WTC11 (cell line): ENCODE data around the gene GNLY. TPM values are rescaled to one million over a fixed set of nuclear protein-coding genes. Genes with fewer than 3 reads are reported as not detected.

Experiments
- ATAC-seq: fragments of 200-7000 bp; cut with Tn5 transposase; 2 replicates; pipeline ENCODE4 v1.10.0; 2021; ENCODE audit warnings: mild to moderate bottlenecking, moderate library complexity
- CTCF ChIA-PET: fragments of 300-600 bp; sonication (Branson Sonifier 250); formaldehyde crosslinking; loops from one replicate; lab custom pipeline; 2021; ENCODE audit warnings: antibody characterized with exemption; lab: Charles Lee
- POLR2A ChIA-PET: fragments of 350-600 bp; sonication (Branson Sonifier 250); formaldehyde crosslinking; loops from one replicate; lab custom pipeline; 2021; ENCODE audit warnings: antibody characterized with exemption; lab: Charles Lee
- DNase-seq: peaks from one replicate; pipeline ENCODE4 v3.0.0; 2021; ENCODE audit warnings: low spot score
- H3K27ac Mint-ChIP-seq: 2 replicates; pipeline ENCODE4 v1.8.0; 2021; ENCODE audit warnings: mixed read lengths
- H3K27me3 Mint-ChIP-seq: 2 replicates; pipeline ENCODE4 v1.8.0; 2021; ENCODE audit warnings: low read depth, mild to moderate bottlenecking, moderate library complexity, mixed read lengths
- H3K36me3 Mint-ChIP-seq: 2 replicates; pipeline ENCODE4 v1.8.0; 2021; ENCODE audit warnings: mixed read lengths
- H3K4me1 Mint-ChIP-seq: 2 replicates; pipeline ENCODE4 v1.8.0; 2022; ENCODE audit warnings: mixed read lengths
- H3K4me3 Mint-ChIP-seq: 2 replicates; pipeline ENCODE4 v1.8.0; 2021; ENCODE audit warnings: mild to moderate bottlenecking, moderate library complexity, mixed read lengths
- H3K9me3 Mint-ChIP-seq: 2 replicates; pipeline ENCODE4 v1.8.0; 2021; ENCODE audit warnings: mixed read lengths
- ATF1 ChIP-seq: sonication (generic); formaldehyde crosslinking; IDR thresholded peaks from 2 replicates; pipeline ENCODE4 v1.8.1; 2023; ENCODE audit warnings: mild to moderate bottlenecking, moderate library complexity, missing genetic modification reagents
- ESRRA ChIP-seq: sonication (generic); formaldehyde crosslinking; IDR thresholded peaks from 2 replicates; pipeline ENCODE4 v1.8.1; 2022; ENCODE audit warnings: mild to moderate bottlenecking, missing genetic modification reagents, borderline replicate concordance
- ETV6 ChIP-seq: sonication (generic); formaldehyde crosslinking; IDR thresholded peaks from 2 replicates; pipeline ENCODE4 v1.8.1; 2022; ENCODE audit warnings: mild to moderate bottlenecking, missing genetic modification reagents
- FOXP1 ChIP-seq: sonication (generic); formaldehyde crosslinking; IDR thresholded peaks from 2 replicates; pipeline ENCODE4 v1.8.0; 2022; ENCODE audit warnings: missing genetic modification reagents, mild to moderate bottlenecking, moderate library complexity, borderline replicate concordance
- GRHL2 ChIP-seq: fragments of 250-450 bp; sonication (Bioruptor Pico); IDR thresholded peaks from 2 replicates; pipeline ENCODE4 v1.8.0; 2022; ENCODE audit warnings: mild to moderate bottlenecking, moderate library complexity; ENCODE audit not compliant: insufficient replicate concordance, severe bottlenecking
- MAX ChIP-seq: sonication (generic); formaldehyde crosslinking; IDR thresholded peaks from 2 replicates; pipeline ENCODE4 v1.8.0; 2022; ENCODE audit warnings: mild to moderate bottlenecking, missing genetic modification reagents
- MLX ChIP-seq: sonication (generic); formaldehyde crosslinking; IDR thresholded peaks from 2 replicates; pipeline ENCODE4 v1.8.1; 2023; ENCODE audit warnings: mild to moderate bottlenecking, missing genetic modification reagents, moderate library complexity
- NR2C2 ChIP-seq: sonication (generic); formaldehyde crosslinking; IDR thresholded peaks from 2 replicates; pipeline ENCODE4 v1.8.0; 2022; ENCODE audit warnings: mild to moderate bottlenecking, missing genetic modification reagents
- NR3C1 ChIP-seq: sonication (generic); formaldehyde crosslinking; conservative IDR thresholded peaks from 2 replicates; pipeline ENCODE4 v1.8.1; 2023; ENCODE audit warnings: low read depth, mild to moderate bottlenecking, missing genetic modification reagents
- OVOL2 ChIP-seq: fragments of 250-450 bp; sonication (Bioruptor Pico); IDR thresholded peaks from 2 replicates; pipeline ENCODE4 v1.9.0; 2021; ENCODE audit warnings: mild to moderate bottlenecking, borderline replicate concordance
- PRRX2 ChIP-seq: fragments of 250-450 bp; sonication (Bioruptor Pico); IDR thresholded peaks from 2 replicates; pipeline ENCODE4 v1.8.0; 2021; ENCODE audit warnings: mild to moderate bottlenecking
- RORB ChIP-seq: fragments of 250-450 bp; sonication (Bioruptor Pico); IDR thresholded peaks from 2 replicates; pipeline ENCODE4 v1.9.0; 2021; ENCODE audit warnings: mild to moderate bottlenecking
- TEAD1 ChIP-seq: sonication (generic); formaldehyde crosslinking; IDR thresholded peaks from 2 replicates; pipeline ENCODE4 v1.8.0; 2022; ENCODE audit warnings: mild to moderate bottlenecking, missing genetic modification reagents
- TEAD4 ChIP-seq: sonication (generic); formaldehyde crosslinking; IDR thresholded peaks from 2 replicates; pipeline ENCODE4 v1.8.0; 2022; ENCODE audit warnings: mild to moderate bottlenecking, missing genetic modification reagents
- ZNF396 ChIP-seq: fragments of 250-450 bp; sonication (Bioruptor Pico); IDR thresholded peaks from 2 replicates; pipeline ENCODE4 v1.8.0; 2021; ENCODE audit warnings: mild to moderate bottlenecking, moderate library complexity, borderline replicate concordance
- ZNF671 ChIP-seq: fragments of 250-450 bp; sonication (Bioruptor Pico); IDR thresholded peaks from 2 replicates; pipeline ENCODE4 v1.8.0; 2021; ENCODE audit warnings: mild to moderate bottlenecking
- total RNA-seq: library from RNA; stranded (reverse); gene quantifications from 3 replicates; pipeline ENCODE4 v1.2.3, GENCODE V29; 2021
- TF ChIP-seq, protein P1 (sequence below): fragments of 250-450 bp; sonication (Bioruptor Pico); IDR thresholded peaks from 2 replicates; pipeline ENCODE4 v1.9.0; 2021; ENCODE audit warnings: mild to moderate bottlenecking
- TF ChIP-seq, protein P2 (sequence below): fragments of 250-450 bp; sonication (Bioruptor Pico); IDR thresholded peaks from 2 replicates; pipeline ENCODE4 v1.8.0; 2021; ENCODE audit warnings: mild to moderate bottlenecking
- TF ChIP-seq, protein P3 (sequence below): sonication (generic); formaldehyde crosslinking; IDR thresholded peaks from 2 replicates; pipeline ENCODE4 v1.8.1; 2022; ENCODE audit warnings: mild to moderate bottlenecking, missing genetic modification reagents, moderate library complexity, borderline replicate concordance
- TF ChIP-seq, protein P4 (sequence below): sonication (generic); formaldehyde crosslinking; IDR thresholded peaks from 2 replicates; pipeline ENCODE4 v1.8.1; 2023; ENCODE audit warnings: mild to moderate bottlenecking, missing genetic modification reagents, borderline replicate concordance

The GNLY gene
- total RNA-seq, 1 experiment from 2014 or later, result not detected

DNA sequence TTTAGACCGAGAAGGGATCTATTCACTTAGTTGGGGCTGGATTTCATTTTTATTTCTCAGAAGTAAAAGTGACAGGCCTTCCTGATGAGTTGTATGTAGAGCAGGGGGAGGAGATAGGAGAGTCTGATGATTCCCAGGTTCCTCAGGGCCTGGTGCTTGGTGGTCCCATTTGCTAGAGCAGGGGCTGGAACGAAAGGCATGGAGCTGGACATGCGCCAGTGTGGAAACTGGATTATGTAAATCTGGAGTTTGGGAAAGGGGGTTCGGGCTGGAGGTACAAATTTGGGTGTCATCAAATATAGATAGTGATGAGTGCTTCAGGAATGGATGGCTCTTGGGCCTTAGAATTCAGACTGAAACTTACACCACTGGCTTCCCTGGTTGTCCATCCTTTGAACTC is 27.5 kb downstream of the GNLY start:
- POLR2A ChIA-PET, result no interaction called here
- H3K27me3 Mint-ChIP-seq, result no peaks in the 10 kb centered on the region; the same call in 1 of the 2 replicates
- no peak for DNase-seq
- H3K9me3 Mint-ChIP-seq, result peaks cover 11% of the 10 kb centered on the region
- TF ChIP-seq NR2C2 (no peak), ZNF396 (CRISPR knock-in tag) (no peak), NR3C1 (CRISPR knock-in tag) (no peak), ATF1 (CRISPR knock-in tag) (no peak), PRRX2 (CRISPR knock-in tag) (no peak), OVOL2 (CRISPR knock-in tag) (no peak), TEAD1 (CRISPR knock-in tag) (no peak), GRHL2 (CRISPR knock-in tag) (no peak), MAX (CRISPR knock-in tag) (no peak), ESRRA (CRISPR knock-in tag) (no peak), FOXP1 (CRISPR knock-in tag) (no peak), ZNF671 (CRISPR knock-in tag) (no peak), ETV6 (CRISPR knock-in tag) (no peak), TEAD4 (CRISPR knock-in tag) (no peak), RORB (CRISPR knock-in tag) (no peak), MLX (CRISPR knock-in tag) (no peak)
- TF ChIP-seq, protein P1, sequence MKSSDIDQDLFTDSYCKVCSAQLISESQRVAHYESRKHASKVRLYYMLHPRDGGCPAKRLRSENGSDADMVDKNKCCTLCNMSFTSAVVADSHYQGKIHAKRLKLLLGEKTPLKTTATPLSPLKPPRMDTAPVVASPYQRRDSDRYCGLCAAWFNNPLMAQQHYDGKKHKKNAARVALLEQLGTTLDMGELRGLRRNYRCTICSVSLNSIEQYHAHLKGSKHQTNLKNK (CRISPR knock-in tag), result no peak
- TF ChIP-seq, protein P2, sequence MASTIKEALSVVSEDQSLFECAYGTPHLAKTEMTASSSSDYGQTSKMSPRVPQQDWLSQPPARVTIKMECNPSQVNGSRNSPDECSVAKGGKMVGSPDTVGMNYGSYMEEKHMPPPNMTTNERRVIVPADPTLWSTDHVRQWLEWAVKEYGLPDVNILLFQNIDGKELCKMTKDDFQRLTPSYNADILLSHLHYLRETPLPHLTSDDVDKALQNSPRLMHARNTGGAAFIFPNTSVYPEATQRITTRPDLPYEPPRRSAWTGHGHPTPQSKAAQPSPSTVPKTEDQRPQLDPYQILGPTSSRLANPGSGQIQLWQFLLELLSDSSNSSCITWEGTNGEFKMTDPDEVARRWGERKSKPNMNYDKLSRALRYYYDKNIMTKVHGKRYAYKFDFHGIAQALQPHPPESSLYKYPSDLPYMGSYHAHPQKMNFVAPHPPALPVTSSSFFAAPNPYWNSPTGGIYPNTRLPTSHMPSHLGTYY (CRISPR knock-in tag), result no peak
- TF ChIP-seq, protein P3, sequence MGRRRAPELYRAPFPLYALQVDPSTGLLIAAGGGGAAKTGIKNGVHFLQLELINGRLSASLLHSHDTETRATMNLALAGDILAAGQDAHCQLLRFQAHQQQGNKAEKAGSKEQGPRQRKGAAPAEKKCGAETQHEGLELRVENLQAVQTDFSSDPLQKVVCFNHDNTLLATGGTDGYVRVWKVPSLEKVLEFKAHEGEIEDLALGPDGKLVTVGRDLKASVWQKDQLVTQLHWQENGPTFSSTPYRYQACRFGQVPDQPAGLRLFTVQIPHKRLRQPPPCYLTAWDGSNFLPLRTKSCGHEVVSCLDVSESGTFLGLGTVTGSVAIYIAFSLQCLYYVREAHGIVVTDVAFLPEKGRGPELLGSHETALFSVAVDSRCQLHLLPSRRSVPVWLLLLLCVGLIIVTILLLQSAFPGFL (CRISPR knock-in tag), result no peak
- TF ChIP-seq, protein P4, sequence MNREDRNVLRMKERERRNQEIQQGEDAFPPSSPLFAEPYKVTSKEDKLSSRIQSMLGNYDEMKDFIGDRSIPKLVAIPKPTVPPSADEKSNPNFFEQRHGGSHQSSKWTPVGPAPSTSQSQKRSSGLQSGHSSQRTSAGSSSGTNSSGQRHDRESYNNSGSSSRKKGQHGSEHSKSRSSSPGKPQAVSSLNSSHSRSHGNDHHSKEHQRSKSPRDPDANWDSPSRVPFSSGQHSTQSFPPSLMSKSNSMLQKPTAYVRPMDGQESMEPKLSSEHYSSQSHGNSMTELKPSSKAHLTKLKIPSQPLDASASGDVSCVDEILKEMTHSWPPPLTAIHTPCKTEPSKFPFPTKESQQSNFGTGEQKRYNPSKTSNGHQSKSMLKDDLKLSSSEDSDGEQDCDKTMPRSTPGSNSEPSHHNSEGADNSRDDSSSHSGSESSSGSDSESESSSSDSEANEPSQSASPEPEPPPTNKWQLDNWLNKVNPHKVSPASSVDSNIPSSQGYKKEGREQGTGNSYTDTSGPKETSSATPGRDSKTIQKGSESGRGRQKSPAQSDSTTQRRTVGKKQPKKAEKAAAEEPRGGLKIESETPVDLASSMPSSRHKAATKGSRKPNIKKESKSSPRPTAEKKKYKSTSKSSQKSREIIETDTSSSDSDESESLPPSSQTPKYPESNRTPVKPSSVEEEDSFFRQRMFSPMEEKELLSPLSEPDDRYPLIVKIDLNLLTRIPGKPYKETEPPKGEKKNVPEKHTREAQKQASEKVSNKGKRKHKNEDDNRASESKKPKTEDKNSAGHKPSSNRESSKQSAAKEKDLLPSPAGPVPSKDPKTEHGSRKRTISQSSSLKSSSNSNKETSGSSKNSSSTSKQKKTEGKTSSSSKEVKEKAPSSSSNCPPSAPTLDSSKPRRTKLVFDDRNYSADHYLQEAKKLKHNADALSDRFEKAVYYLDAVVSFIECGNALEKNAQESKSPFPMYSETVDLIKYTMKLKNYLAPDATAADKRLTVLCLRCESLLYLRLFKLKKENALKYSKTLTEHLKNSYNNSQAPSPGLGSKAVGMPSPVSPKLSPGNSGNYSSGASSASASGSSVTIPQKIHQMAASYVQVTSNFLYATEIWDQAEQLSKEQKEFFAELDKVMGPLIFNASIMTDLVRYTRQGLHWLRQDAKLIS, result no peak
- TF ChIP-seq, all 79 proteins: peak for 0
- no peaks in the 10 kb centered on the region for H3K4me1 Mint-ChIP-seq
- no peak for ATAC-seq
- H3K4me3 Mint-ChIP-seq, result no peak overlapping the region
- no peak overlapping the region for H3K27ac Mint-ChIP-seq
- H3K36me3 Mint-ChIP-seq, result no peaks in the 10 kb centered on the region
- CTCF ChIA-PET, result no interaction called here
